ENCODE results near the gene TUBB4A. TPM values are rescaled to one million over a fixed set of nuclear protein-coding genes. Genes with fewer than 3 reads are reported as not detected.
A peak's percentile ranks its signal among the peaks of the same experiment; 100 is the strongest.

The TUBB4A gene
- total and polyA plus RNA-seq, 9 of the 15 experiments (the other 6 are each of a cell fraction or from before 2014, with no cell fraction given), result 0.14 to 7.0 (median 0.75) TPM

DNA sequence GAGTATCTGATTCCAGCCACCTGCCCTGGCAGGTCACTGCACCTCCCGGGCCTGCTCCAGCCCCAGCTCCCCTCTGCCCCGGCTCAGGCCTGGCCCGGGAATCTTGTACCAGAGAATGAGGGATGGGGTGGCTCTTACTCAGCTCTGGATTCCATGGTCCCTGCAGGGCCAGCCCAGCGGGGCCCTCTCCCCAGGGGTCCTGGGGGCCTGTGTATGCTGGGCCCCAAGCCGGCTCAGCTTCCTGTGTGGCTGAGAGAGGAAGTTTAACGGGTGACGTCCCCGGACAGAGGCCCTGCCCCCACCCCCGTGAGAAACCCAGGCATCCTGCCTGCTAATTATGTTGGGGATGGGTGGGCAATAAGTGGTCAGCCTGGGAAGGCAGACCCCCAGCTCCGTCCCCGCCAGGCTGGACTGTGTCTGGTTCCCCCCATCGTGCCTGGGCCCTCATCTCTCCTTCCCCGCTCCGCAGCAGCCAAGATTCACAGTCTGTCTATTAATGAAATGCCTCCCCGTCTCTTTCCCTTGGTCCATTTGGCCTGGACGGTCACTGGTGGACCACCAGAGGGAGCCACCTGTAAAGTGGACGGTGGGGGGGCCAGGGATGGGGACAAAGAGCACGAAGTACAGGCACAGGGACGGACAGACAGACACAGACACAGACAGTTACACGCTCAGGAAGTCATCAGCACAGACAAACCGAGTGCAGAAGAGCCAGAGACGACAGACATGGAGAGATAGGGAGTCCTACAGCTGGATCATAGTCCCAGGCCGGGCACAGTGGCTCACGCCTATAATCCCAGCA lies 20.4 kb downstream of the TUBB4A start, which contains the start of gene DENND1C:
Gene DENND1C (minus strand): TSS at position 247 of the 802 bp plus-strand sequence. CDS start 92 bp downstream, at position 155.
- H3K4me2 ChIP-seq (ENCODE audit: insufficient read depth, low read length), result peak within 1 kb of the TSS; percentile 49
- H3K9me1 ChIP-seq (ENCODE audit: control insufficient read depth, insufficient read depth, low read length), result no peaks in the 10 kb centered on the region
- intact Hi-C loops (cut with micrococcal nuclease) (no loop called here), in situ Hi-C loops (cut with MboI) (no loop called here)
- no peak within 1 kb of the TSS for H3K27ac ChIP-seq (ENCODE audit: extremely low read depth, low read depth, low read length)
- no peaks in the 10 kb centered on the region for H3K27me3 ChIP-seq (ENCODE audit: control insufficient read depth in 2 of 2, insufficient read depth in 2 of 2, low read length in 2 of 2)
- POLR2A ChIA-PET, result interaction anchor here (0.6 to 0.7 kb wide), 2 partner anchors 23 to 710 kb away, joined by 3 read pairs; no protein-coding TSS in a partner anchor
- peak; percentile 71 to 76 (median 75) for DNase-seq (ENCODE audit: extremely low read depth in 1 of 4, low spot score in 3 of 4)
- WGBS (ENCODE audit: insufficient coverage, low coverage, missing lambda C conversion rate), result 7% methylated on average over 18 of the region's 24 CpGs
- no TSS peak for BruUV-seq (replicated peaks)
- peaks cover 0 to 19% of the 10 kb centered on the region in 2 experiments; a peak in 4 of 5 replicates for H3K4me1 ChIP-seq (replicated peaks in 1 of 2; ENCODE audit: control insufficient read depth in 2 of 2, insufficient read depth in 2 of 2, low read length in 2 of 2)
- peak; percentile 91 for FAIRE-seq
- peak within 1 kb of the TSS; percentile 80 for H2AFZ ChIP-seq (ENCODE audit: low read depth, low read length)
- no peaks in the 10 kb centered on the region for H4K20me1 ChIP-seq (replicated peaks; ENCODE audit: control insufficient read depth, insufficient read depth, low read length)
- 0 out of 2 replicates have a peak within 1 kb of the TSS, but pooled peaks have one; percentile 3 for H3K4me3 ChIP-seq
- no peaks in the 10 kb centered on the region for H3K79me2 ChIP-seq (ENCODE audit: control insufficient read depth, insufficient read depth, low read length)
- ATAC-seq, result peak; percentile 97
- no peaks in the 10 kb centered on the region for H3K9me3 ChIP-seq (replicated peaks; ENCODE audit: control insufficient read depth, insufficient read depth, low read depth, low read length)
- H3K9ac ChIP-seq (ENCODE audit: insufficient read depth in 1 of 2, low read depth in 2 of 2, low read length in 2 of 2), result peak within 1 kb of the TSS in 1 of 2 experiments; percentile 73; a peak in 3 of 4 replicates
- H3K36me3 ChIP-seq (ENCODE audit: control insufficient read depth, insufficient read depth, low read length), result no peaks in the 10 kb centered on the region
- CTCF ChIA-PET (ENCODE audit: low intra/inter-chr PET ratio), result interaction anchor here (0.5 to 1.7 kb wide), 4 partner anchors 151 to 382 kb away, joined by 3 to 5 read pairs (median 3); no protein-coding TSS in a partner anchor
- TF ChIP-seq JUN (IDR thresholded peaks at IDR 0.05; ENCODE audit: borderline replicate concordance, low read depth, low read length) (peak; percentile 44; the same call in 1 of the 2 replicates), JUN (CRISPR knock-in tag; IDR thresholded peaks at IDR 0.05; ENCODE audit: borderline replicate concordance) (no peak), ZNF263 (CRISPR knock-in tag; IDR thresholded peaks at IDR 0.05; ENCODE audit: borderline replicate concordance) (peak; percentile 71), MYC (IDR thresholded peaks at IDR 0.05; ENCODE audit: low read depth, low read length) (peak; percentile 50; the same call in 1 of the 2 replicates), MYC (CRISPR knock-in tag; IDR thresholded peaks at IDR 0.05; ENCODE audit: borderline replicate concordance, low read depth) (no peak), NCOR1 (IDR thresholded peaks at IDR 0.05) (no peak), ERF (CRISPR knock-in tag; IDR thresholded peaks at IDR 0.05) (no peak)
- TF ChIP-seq, protein P1, sequence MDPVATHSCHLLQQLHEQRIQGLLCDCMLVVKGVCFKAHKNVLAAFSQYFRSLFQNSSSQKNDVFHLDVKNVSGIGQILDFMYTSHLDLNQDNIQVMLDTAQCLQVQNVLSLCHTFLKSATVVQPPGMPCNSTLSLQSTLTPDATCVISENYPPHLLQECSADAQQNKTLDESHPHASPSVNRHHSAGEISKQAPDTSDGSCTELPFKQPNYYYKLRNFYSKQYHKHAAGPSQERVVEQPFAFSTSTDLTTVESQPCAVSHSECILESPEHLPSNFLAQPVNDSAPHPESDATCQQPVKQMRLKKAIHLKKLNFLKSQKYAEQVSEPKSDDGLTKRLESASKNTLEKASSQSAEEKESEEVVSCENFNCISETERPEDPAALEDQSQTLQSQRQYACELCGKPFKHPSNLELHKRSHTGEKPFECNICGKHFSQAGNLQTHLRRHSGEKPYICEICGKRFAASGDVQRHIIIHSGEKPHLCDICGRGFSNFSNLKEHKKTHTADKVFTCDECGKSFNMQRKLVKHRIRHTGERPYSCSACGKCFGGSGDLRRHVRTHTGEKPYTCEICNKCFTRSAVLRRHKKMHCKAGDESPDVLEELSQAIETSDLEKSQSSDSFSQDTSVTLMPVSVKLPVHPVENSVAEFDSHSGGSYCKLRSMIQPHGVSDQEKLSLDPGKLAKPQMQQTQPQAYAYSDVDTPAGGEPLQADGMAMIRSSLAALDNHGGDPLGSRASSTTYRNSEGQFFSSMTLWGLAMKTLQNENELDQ (CRISPR knock-in tag; IDR thresholded peaks at IDR 0.05; ENCODE audit: borderline replicate concordance), result 0 out of 2 replicates have a peak, but pooled peaks have one; percentile 17
- TF ChIP-seq, protein P2, sequence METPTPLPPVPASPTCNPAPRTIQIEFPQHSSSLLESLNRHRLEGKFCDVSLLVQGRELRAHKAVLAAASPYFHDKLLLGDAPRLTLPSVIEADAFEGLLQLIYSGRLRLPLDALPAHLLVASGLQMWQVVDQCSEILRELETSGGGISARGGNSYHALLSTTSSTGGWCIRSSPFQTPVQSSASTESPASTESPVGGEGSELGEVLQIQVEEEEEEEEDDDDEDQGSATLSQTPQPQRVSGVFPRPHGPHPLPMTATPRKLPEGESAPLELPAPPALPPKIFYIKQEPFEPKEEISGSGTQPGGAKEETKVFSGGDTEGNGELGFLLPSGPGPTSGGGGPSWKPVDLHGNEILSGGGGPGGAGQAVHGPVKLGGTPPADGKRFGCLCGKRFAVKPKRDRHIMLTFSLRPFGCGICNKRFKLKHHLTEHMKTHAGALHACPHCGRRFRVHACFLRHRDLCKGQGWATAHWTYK (CRISPR knock-in tag; IDR thresholded peaks at IDR 0.05), result 0 out of 2 replicates have a peak, but pooled peaks have one; percentile 16
- TF ChIP-seq, protein P3, sequence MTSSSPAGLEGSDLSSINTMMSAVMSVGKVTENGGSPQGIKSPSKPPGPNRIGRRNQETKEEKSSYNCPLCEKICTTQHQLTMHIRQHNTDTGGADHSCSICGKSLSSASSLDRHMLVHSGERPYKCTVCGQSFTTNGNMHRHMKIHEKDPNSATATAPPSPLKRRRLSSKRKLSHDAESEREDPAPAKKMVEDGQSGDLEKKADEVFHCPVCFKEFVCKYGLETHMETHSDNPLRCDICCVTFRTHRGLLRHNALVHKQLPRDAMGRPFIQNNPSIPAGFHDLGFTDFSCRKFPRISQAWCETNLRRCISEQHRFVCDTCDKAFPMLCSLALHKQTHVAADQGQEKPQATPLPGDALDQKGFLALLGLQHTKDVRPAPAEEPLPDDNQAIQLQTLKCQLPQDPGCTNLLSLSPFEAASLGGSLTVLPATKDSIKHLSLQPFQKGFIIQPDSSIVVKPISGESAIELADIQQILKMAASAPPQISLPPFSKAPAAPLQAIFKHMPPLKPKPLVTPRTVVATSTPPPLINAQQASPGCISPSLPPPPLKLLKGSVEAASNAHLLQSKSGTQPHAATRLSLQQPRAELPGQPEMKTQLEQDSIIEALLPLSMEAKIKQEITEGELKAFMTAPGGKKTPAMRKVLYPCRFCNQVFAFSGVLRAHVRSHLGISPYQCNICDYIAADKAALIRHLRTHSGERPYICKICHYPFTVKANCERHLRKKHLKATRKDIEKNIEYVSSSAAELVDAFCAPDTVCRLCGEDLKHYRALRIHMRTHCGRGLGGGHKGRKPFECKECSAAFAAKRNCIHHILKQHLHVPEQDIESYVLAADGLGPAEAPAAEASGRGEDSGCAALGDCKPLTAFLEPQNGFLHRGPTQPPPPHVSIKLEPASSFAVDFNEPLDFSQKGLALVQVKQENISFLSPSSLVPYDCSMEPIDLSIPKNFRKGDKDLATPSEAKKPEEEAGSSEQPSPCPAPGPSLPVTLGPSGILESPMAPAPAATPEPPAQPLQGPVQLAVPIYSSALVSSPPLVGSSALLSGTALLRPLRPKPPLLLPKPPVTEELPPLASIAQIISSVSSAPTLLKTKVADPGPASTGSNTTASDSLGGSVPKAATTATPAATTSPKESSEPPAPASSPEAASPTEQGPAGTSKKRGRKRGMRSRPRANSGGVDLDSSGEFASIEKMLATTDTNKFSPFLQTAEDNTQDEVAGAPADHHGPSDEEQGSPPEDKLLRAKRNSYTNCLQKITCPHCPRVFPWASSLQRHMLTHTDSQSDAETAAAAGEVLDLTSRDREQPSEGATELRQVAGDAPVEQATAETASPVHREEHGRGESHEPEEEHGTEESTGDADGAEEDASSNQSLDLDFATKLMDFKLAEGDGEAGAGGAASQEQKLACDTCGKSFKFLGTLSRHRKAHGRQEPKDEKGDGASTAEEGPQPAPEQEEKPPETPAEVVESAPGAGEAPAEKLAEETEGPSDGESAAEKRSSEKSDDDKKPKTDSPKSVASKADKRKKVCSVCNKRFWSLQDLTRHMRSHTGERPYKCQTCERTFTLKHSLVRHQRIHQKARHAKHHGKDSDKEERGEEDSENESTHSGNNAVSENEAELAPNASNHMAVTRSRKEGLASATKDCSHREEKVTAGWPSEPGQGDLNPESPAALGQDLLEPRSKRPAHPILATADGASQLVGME (CRISPR knock-in tag; IDR thresholded peaks at IDR 0.05), result 0 out of 2 replicates have a peak, but pooled peaks have one; percentile 32
